ENCODE measurements around the gene MAP3K8.

- no peak for TF ChIP-seq EZH2 (IDR thresholded peaks at IDR 0.05; ENCODE audit: insufficient read depth, poor library complexity, severe bottlenecking)
- no peak for TF ChIP-seq EZH2phosphoT487 (IDR thresholded peaks at IDR 0.05; ENCODE audit: insufficient read depth, low read depth)
These were observed 37.7 kb upstream of the MAP3K8 start for GRCh38 chr10:30396293-30396692.
